ENCODE results near the gene DES.

The DES gene

GRCh38 chr2:219475697-219476651, 57.8 kb downstream of the DES start:
- peak; percentile 77 for DNase-seq
